H1 (cell line): ENCODE measurements around the gene OR5K3. TPM values are rescaled to one million over a fixed set of nuclear protein-coding genes. Genes with fewer than 3 reads are reported as not detected.

ENCODE experiments used
- CTCF ChIA-PET: fragments of 300-600 bp; sonication (Branson Sonifier 250); formaldehyde crosslinking; loops from one replicate; lab custom pipeline; 2021; ENCODE audit not compliant: partially characterized antibody; lab: Charles Lee
- POLR2A ChIA-PET: fragments of 300-600 bp; sonication (Branson Sonifier 250); formaldehyde crosslinking; loops from one replicate; lab custom pipeline; 2021; ENCODE audit warnings: inconsistent platforms; ENCODE audit not compliant: partially characterized antibody; lab: Charles Lee
- DNase-seq, 2 experiments: peaks; one replicate each; pipeline versions ENCODE4 v3.0.0 to v3.0.0-alpha.2; 2010 to 2022; ENCODE audit warnings: low spot score in 2 of 2, low read depth in 1 of 2, mixed read lengths in 1 of 2
- FAIRE-seq: peaks from 2 replicates; lab custom pipeline; 2011; peaks lifted over from hg19 to GRCh38; lab: Jason Lieb, UNC
- H2AFZ ChIP-seq: 2 replicates; pipeline ENCODE4 v1.8.1; 2012; ENCODE audit warnings: low read length, inconsistent platforms
- H2AK5ac ChIP-seq: 2 replicates; pipeline ENCODE4 v1.6.1; 2013; ENCODE audit warnings: low read depth, low read length
- H2BK120ac ChIP-seq: replicated peaks from 2 replicates; pipeline ENCODE3; 2013; ENCODE audit warnings: low read depth, low read length, inconsistent platforms
- H2BK12ac ChIP-seq: 2 replicates; pipeline ENCODE4 v1.6.1; 2013; ENCODE audit warnings: low read depth, low read length
- H2BK15ac ChIP-seq: 2 replicates; pipeline ENCODE4 v1.6.1; 2013; ENCODE audit warnings: low read length
- H2BK20ac ChIP-seq: 2 replicates; pipeline ENCODE4 v1.6.1; 2013; ENCODE audit warnings: low read length
- H2BK5ac ChIP-seq: 2 replicates; pipeline ENCODE4 v1.6.1; 2013; ENCODE audit warnings: low read depth, low read length
- H3K14ac ChIP-seq: 2 replicates; pipeline ENCODE4 v1.6.1; 2013; ENCODE audit warnings: inconsistent platforms; ENCODE audit not compliant: insufficient read length
- H3K18ac ChIP-seq: 2 replicates; pipeline ENCODE4 v1.6.1; 2013; ENCODE audit warnings: low read length; ENCODE audit errors: extremely low read depth
- H3K23ac ChIP-seq: 2 replicates; pipeline ENCODE4 v1.6.1; 2013; ENCODE audit warnings: inconsistent platforms; ENCODE audit not compliant: insufficient read length
- H3K23me2 ChIP-seq: 2 replicates; pipeline ENCODE4 v1.6.1; 2013; ENCODE audit warnings: low read depth, low read length
- H3K27ac ChIP-seq: 2 replicates; pipeline ENCODE4 v1.6.1; 2011; ENCODE audit warnings: low read depth, low read length, inconsistent platforms
- H3K27me3 ChIP-seq, 4 experiments: replicated peaks in 1 of 4; 1 replicate in 1 of 4; 2 replicates in 3 of 4; pipeline versions ENCODE4 v1.6.1 to v1.8.1; 2011 to 2013; ENCODE audit warnings: low read length in 3 of 4, mild to moderate bottlenecking in 3 of 4, inconsistent platforms in 2 of 4, mixed read lengths in 2 of 4, moderate library complexity in 1 of 4; ENCODE audit not compliant: control insufficient read depth in 3 of 4, insufficient read depth in 3 of 4; ENCODE audit errors: extremely low read depth in 1 of 4
- H3K36me3 ChIP-seq, 4 experiments: 2 replicates each; pipeline versions ENCODE4 v1.6.1 to v1.8.1; 2011 to 2013; ENCODE audit warnings: mild to moderate bottlenecking in 4 of 4, low read length in 3 of 4, moderate library complexity in 2 of 4, control low read depth in 1 of 4, inconsistent platforms in 1 of 4; ENCODE audit not compliant: insufficient read depth in 4 of 4, control insufficient read depth in 2 of 4
- H3K4ac ChIP-seq: replicated peaks from 2 replicates; pipeline ENCODE3; 2013; ENCODE audit warnings: low read length, low read depth, mixed read lengths, inconsistent platforms; ENCODE audit not compliant: insufficient read length
- H3K4me1 ChIP-seq, 4 experiments: replicated peaks in 1 of 4; 1 replicate in 1 of 4; 2 replicates in 3 of 4; pipeline versions ENCODE4 v1.6.1 to v1.8.1; 2011 to 2013; ENCODE audit warnings: low read length in 3 of 4, inconsistent platforms in 2 of 4, mixed read lengths in 1 of 4; ENCODE audit not compliant: insufficient read depth in 4 of 4, control insufficient read depth in 3 of 4
- H3K4me2 ChIP-seq, 2 experiments: 2 replicates each; pipeline versions ENCODE4 v1.6.1 to v1.8.1; 2011 to 2013; ENCODE audit warnings: low read depth in 2 of 2, low read length in 2 of 2, control low read depth in 1 of 2, inconsistent platforms in 1 of 2, mild to moderate bottlenecking in 1 of 2; ENCODE audit not compliant: insufficient read depth in 1 of 2
- H3K4me3 ChIP-seq, 4 experiments: fragments of 200-600, 300-600 bp in 1 of 4; sonication (generic), shearing (Covaris generic), sonication (Bioruptor Twin) in 1 of 4; 2 replicates each; pipeline versions ENCODE4 v1.5.1 to v1.8.1; 2011 to 2016; ENCODE audit warnings: low read length in 4 of 4, low read depth in 3 of 4, control low read depth in 2 of 4, inconsistent platforms in 2 of 4, mild to moderate bottlenecking in 2 of 4, mixed read lengths in 1 of 4, moderate library complexity in 1 of 4; ENCODE audit not compliant: insufficient read depth in 2 of 4; ENCODE audit errors: extremely low read depth in 1 of 4
- H3K56ac ChIP-seq: replicated peaks from 2 replicates; pipeline ENCODE3; 2013; ENCODE audit warnings: low read depth, mild to moderate bottlenecking, mixed read lengths, low read length, inconsistent platforms; ENCODE audit not compliant: insufficient read length
- H3K79me1 ChIP-seq: 2 replicates; pipeline ENCODE4 v1.6.1; 2013; ENCODE audit warnings: low read depth, low read length, control low read depth
- H3K79me2 ChIP-seq, 2 experiments: 2 replicates each; pipeline versions ENCODE4 v1.6.1 to v1.8.1; 2012 to 2013; ENCODE audit warnings: low read length in 2 of 2, mild to moderate bottlenecking in 2 of 2, inconsistent platforms in 1 of 2; ENCODE audit not compliant: insufficient read depth in 2 of 2, control insufficient read depth in 1 of 2
- H3K9ac ChIP-seq, 4 experiments: replicated peaks in 1 of 4; 1 replicate in 1 of 4; 2 replicates in 3 of 4; pipeline versions ENCODE4 v1.6.1 to v1.8.1; 2011 to 2013; ENCODE audit warnings: low read depth in 3 of 4, low read length in 3 of 4, control low read depth in 2 of 4, mild to moderate bottlenecking in 2 of 4, moderate library complexity in 2 of 4, inconsistent platforms in 1 of 4; ENCODE audit errors: extremely low read depth in 1 of 4
- H3K9me3 ChIP-seq, 2 experiments: 2 replicates each; pipeline versions ENCODE4 v1.6.1 to v1.8.1; 2012 to 2013; ENCODE audit warnings: mild to moderate bottlenecking in 2 of 2, moderate library complexity in 2 of 2, control low read depth in 1 of 2, inconsistent platforms in 1 of 2, low read depth in 1 of 2, low read length in 1 of 2, mixed read lengths in 1 of 2; ENCODE audit not compliant: insufficient read depth in 2 of 2
- H4K20me1 ChIP-seq, 2 experiments: replicated peaks in 1 of 2; 2 replicates each; pipeline versions ENCODE3 to v1.8.1; 2011 to 2013; ENCODE audit warnings: inconsistent platforms in 2 of 2, low read length in 2 of 2, mild to moderate bottlenecking in 1 of 2; ENCODE audit not compliant: insufficient read depth in 2 of 2, control insufficient read depth in 1 of 2
- H4K5ac ChIP-seq: 2 replicates; pipeline ENCODE4 v1.6.1; 2013; ENCODE audit warnings: low read length, low read depth, mixed read lengths, inconsistent platforms; ENCODE audit not compliant: insufficient read length
- H4K8ac ChIP-seq: 2 replicates; pipeline ENCODE4 v1.8.0; 2013; ENCODE audit warnings: mild to moderate bottlenecking, moderate library complexity, low read length, inconsistent platforms; ENCODE audit not compliant: insufficient read depth; ENCODE audit errors: extremely low read depth
- H4K91ac ChIP-seq: replicated peaks from 2 replicates; pipeline ENCODE3; 2013; ENCODE audit warnings: low read length, mixed read lengths, inconsistent platforms; ENCODE audit not compliant: insufficient read length
- CBX5 ChIP-seq: fragments of 300-800, 300-1000 bp; sonication (generic); IDR thresholded peaks from 2 replicates; pipeline ENCODE4 v1.7.1; 2016; ENCODE audit warnings: antibody characterized with exemption, low read length, low read depth
- CHD1 ChIP-seq: IDR thresholded peaks from 2 replicates; pipeline ENCODE4 v1.6.1; 2012; ENCODE audit warnings: low read depth, low read length, improper control_type of control experiment
- EP300 ChIP-seq, 2 experiments: IDR thresholded peaks; 1 replicate in 1 of 2; 2 replicates in 1 of 2; pipeline ENCODE4 v1.6.1; 2011 to 2012; ENCODE audit warnings: low read depth in 2 of 2, low read length in 2 of 2, mild to moderate bottlenecking in 2 of 2, borderline replicate concordance in 1 of 2, inconsistent platforms in 1 of 2, moderate library complexity in 1 of 2
- JUN ChIP-seq: IDR thresholded peaks from 2 replicates; pipeline ENCODE4 v1.6.1; 2011; ENCODE audit warnings: low read depth, mild to moderate bottlenecking, improper control_type of control experiment, low read length
- JUND ChIP-seq: IDR thresholded peaks from 2 replicates; pipeline ENCODE4 v1.6.1; 2011; ENCODE audit warnings: mild to moderate bottlenecking, improper control_type of control experiment, low read length
- RXRA ChIP-seq: IDR thresholded peaks from 2 replicates; pipeline ENCODE4 v1.6.1; 2011; ENCODE audit warnings: low read depth, mild to moderate bottlenecking, low read length, moderate library complexity; ENCODE audit not compliant: insufficient read depth
- USF2 ChIP-seq: IDR thresholded peaks from 2 replicates; pipeline ENCODE4 v1.6.1; 2011; ENCODE audit warnings: low read length, improper control_type of control experiment
- ZNF274 ChIP-seq: IDR thresholded peaks from 2 replicates; pipeline ENCODE4 v1.7.0; 2012; ENCODE audit warnings: low read length, borderline replicate concordance; ENCODE audit errors: extremely low read depth
- polyA plus RNA-seq, 7 experiments: library from polyadenylated mRNA; depleted of rRNA in 3 of 7; stranded (reverse) in 5 of 7; unstranded in 2 of 7; fragments of >200 nt in 5 of 7; fragments of 200-250 nt in 2 of 7; gene quantifications; 1 replicate in 5 of 7; 2 replicates in 1 of 7; 4 replicates in 1 of 7; pipeline versions ENCODE4 v1.2.1 to v1.2.3, GENCODE V29; 2011 to 2013; ENCODE audit warnings: missing spikeins in 2 of 7, mixed read lengths in 2 of 7
- total RNA-seq: library from RNA; stranded (reverse); fragmentation: NEBNext Ultra II Directional; extraction: Animal tissue kit (Norgen Biotek cat#: 25700); gene quantifications from 2 replicates; pipeline ENCODE4 v1.2.1, GENCODE V29; 2021

Gene OR5K3
- total and polyA plus RNA-seq, 2 of the 8 experiments (the other 6 are each of a cell fraction or from before 2014, with no cell fraction given): not detected

- TF ChIP-seq CHD1: no peak
- TF ChIP-seq, all 59 proteins: peak for 0
Measured at GRCh38 chr3:98371186-98371585, 19.3 kb upstream of the OR5K3 start (continued).

- DNase-seq (no peak), FAIRE-seq (no peak)
- Histone ChIP-seq H2AK5ac (no peak overlapping the region), H3K4me1 (no peaks in the 10 kb centered on the region), H3K27me3 (no peaks in the 10 kb centered on the region), H3K4me3 (no peak overlapping the region), H3K27ac (no peak overlapping the region), H3K4ac (no peak overlapping the region), H2BK15ac (no peak overlapping the region), H4K20me1 (no peaks in the 10 kb centered on the region), H3K14ac (no peak overlapping the region), H2BK120ac (no peak overlapping the region), H2BK20ac (no peak overlapping the region), H3K56ac (no peak overlapping the region), H2BK5ac (no peak overlapping the region), H4K5ac (no peak overlapping the region), H3K9me3 (no peaks in the 10 kb centered on the region), H3K36me3 (no peaks in the 10 kb centered on the region), H4K8ac (no peak overlapping the region), H2BK12ac (no peak overlapping the region), H2AFZ (no peak overlapping the region), H3K4me2 (no peak overlapping the region), H3K18ac (no peak overlapping the region), H3K79me1 (no peaks in the 10 kb centered on the region), H3K23ac (no peak overlapping the region), H3K9ac (no peak overlapping the region), H3K79me2 (no peaks in the 10 kb centered on the region), H3K23me2 (no peaks in the 10 kb centered on the region), H4K91ac (no peak overlapping the region)
- ChIA-PET CTCF (no interaction called here), POLR2A (no interaction called here)
- TF ChIP-seq JUND (no peak), CBX5 (no peak), EP300 (IDR thresholded peaks at IDR 0.05; ENCODE audit: borderline replicate concordance in 1 of 2, low read depth in 2 of 2, low read length in 2 of 2) (no peak), ZNF274 (no peak), JUN (no peak), RXRA (no peak), USF2 (no peak)
Measured at GRCh38 chr3:98371853-98372252, 18.6 kb upstream of the OR5K3 start.
